Retina (tissue), 1 donor: ENCODE data around the gene FAM162B.
"Not testable (repeated sequence)": the region's sequence is repeated elsewhere in the genome, so short reads cannot be mapped to it uniquely, and the experiment has no call there.

Source experiments
- DNase-seq: peaks from one replicate; pipeline ENCODE4 v3.0.0-alpha.2; 2016

The FAM162B gene

DNA sequence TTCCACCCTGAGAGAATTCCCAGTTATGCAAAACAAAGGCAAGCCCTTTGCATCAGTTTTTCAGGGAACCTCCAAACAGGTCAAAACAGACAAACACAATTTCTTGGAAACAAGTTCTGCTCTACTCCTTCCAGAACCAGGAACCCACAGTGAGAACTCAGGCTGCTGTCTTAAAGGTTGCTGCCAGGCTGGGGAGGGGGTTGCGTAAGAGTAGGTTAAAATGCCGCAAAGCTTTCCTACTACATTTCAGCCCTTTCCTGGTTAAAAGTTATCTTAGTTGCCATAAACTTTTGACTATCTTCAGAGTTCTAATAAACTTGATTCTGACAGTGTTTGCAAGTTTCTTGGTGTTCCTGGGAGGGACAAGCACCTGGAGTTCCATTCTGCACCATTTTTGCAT, 50.8 kb downstream of the FAM162B start:
- DNase-seq: no peak

DNA sequence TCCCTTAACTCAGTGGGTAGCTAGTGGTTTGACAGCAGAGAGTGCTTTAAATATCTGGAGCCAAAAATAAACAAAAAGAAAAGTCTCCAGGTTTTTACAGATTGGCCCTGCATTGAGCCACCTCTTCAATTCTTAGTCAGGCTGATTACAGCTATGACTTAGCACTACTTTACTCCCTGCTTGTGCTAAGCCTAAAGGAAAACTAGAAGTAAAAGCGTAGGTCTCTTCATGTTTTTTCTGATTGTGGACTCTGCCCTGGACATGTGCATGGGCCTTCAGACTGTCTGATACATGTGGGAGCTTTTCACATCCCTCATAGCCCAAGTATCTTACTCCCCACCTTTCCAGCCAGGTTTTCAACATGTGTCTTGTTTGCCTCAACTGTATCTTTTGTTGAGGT, 51.2 kb downstream of the FAM162B start:
- DNase-seq: no peak

DNA sequence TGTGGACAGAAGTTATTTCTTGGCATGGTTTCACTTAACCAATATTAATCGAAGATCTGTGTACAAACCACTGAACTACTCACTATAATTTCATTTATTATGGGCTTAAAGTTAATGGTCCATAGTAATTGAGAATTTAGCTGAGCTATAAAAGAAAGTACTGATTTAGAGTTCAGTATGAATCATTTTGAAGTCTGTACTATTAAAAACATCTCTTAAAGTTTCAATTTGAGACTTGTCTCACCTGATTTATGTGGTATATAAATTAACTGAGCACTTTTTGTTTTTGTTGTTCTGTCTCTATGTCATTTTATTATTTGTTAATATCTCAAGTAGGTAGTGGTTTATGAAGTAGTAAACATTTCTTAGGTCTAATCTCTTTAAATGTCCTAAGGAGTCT, 59.6 kb downstream of the FAM162B start:
- DNase-seq: no peak

DNA sequence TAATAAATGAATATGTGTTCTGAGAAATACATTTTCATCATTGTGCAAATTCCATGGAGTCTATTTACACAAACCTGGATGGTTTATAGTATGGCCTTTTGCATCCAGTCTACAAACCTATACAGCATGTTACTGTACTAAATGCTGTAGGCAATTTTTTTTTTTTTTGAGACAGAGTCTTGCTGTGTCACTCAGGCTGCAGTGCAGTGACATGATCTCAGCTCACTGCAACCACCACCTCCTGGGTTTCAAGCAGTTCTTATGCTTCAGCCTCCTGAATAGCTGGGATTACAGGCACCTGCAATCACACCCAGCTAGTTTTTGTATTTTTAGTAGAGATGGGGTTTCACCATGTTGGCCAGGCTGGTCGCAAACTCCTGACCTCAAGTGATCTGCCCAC, 61.6 kb downstream of the FAM162B start:
- not testable (repeated sequence) for DNase-seq
